ENCODE results near the gene CRYAA. TPM values are rescaled to one million over a fixed set of nuclear protein-coding genes. Genes with fewer than 3 reads are reported as not detected.

Gene CRYAA
- total and polyA plus RNA-seq, 2 experiments from 2014 or later, result not detected

- Histone ChIP-seq H3K27me3 (no peaks in the 10 kb centered on the region), H3K4me3 (no peak overlapping the region), H3K9me3 (ENCODE audit: low read depth) (no peaks in the 10 kb centered on the region), H3K27ac (no peak overlapping the region), H3K4me1 (ENCODE audit: low read depth) (no peaks in the 10 kb centered on the region), H3K36me3 (no peaks in the 10 kb centered on the region)
- TF ChIP-seq CTCF (IDR thresholded peaks at IDR 0.05; ENCODE audit: low read depth, low read length), result no peak
- no peak for DNase-seq (ENCODE audit: low read depth in 1 of 2, low spot score in 1 of 2)
These were observed 18.9 kb downstream of the CRYAA start for GRCh38 chr21:43187715-43188114.

- no peak overlapping the region for H3K27ac ChIP-seq
- H3K36me3 ChIP-seq, result no peaks in the 10 kb centered on the region
- H3K9me3 ChIP-seq (ENCODE audit: low read depth), result no peaks in the 10 kb centered on the region
- no peak for DNase-seq (ENCODE audit: low read depth in 1 of 2, low spot score in 1 of 2)
- no peak for TF ChIP-seq CTCF (IDR thresholded peaks at IDR 0.05; ENCODE audit: low read depth, low read length)
- H3K4me1 ChIP-seq (ENCODE audit: low read depth), result no peaks in the 10 kb centered on the region
- no peak overlapping the region for H3K4me3 ChIP-seq
- H3K27me3 ChIP-seq, result no peaks in the 10 kb centered on the region
These were observed 19.4 kb downstream of the CRYAA start for GRCh38 chr21:43188181-43188580.

GRCh38 chr21:43188592-43189210 lies 19.9 kb downstream of the CRYAA start:
- Histone ChIP-seq H3K36me3 (no peaks in the 10 kb centered on the region), H3K27ac (no peak overlapping the region), H3K27me3 (no peaks in the 10 kb centered on the region), H3K4me3 (no peak overlapping the region), H3K9me3 (ENCODE audit: low read depth) (no peaks in the 10 kb centered on the region), H3K4me1 (ENCODE audit: low read depth) (no peaks in the 10 kb centered on the region)
- no peak for TF ChIP-seq CTCF (IDR thresholded peaks at IDR 0.05; ENCODE audit: low read depth, low read length)
- DNase-seq (ENCODE audit: low read depth in 1 of 2, low spot score in 1 of 2), result no peak

GRCh38 chr21:43189936-43190335 lies 21.1 kb downstream of the CRYAA start:
- H3K27ac ChIP-seq, result no peak overlapping the region
- no peak overlapping the region for H3K4me3 ChIP-seq
- no peaks in the 10 kb centered on the region for H3K9me3 ChIP-seq (ENCODE audit: low read depth)
- no peaks in the 10 kb centered on the region for H3K36me3 ChIP-seq
- no peak for DNase-seq (ENCODE audit: low read depth in 1 of 2, low spot score in 1 of 2)
- H3K27me3 ChIP-seq, result no peaks in the 10 kb centered on the region
- H3K4me1 ChIP-seq (ENCODE audit: low read depth), result peaks cover 3% of the 10 kb centered on the region
- TF ChIP-seq CTCF (IDR thresholded peaks at IDR 0.05; ENCODE audit: low read depth, low read length), result no peak

GRCh38 chr21:43190544-43190943 lies 21.7 kb downstream of the CRYAA start:
- no peak for DNase-seq (ENCODE audit: low read depth in 1 of 2, low spot score in 1 of 2)
- Histone ChIP-seq H3K9me3 (ENCODE audit: low read depth) (no peaks in the 10 kb centered on the region), H3K27me3 (no peaks in the 10 kb centered on the region), H3K36me3 (no peaks in the 10 kb centered on the region), H3K4me3 (no peak overlapping the region), H3K4me1 (ENCODE audit: low read depth) (peaks cover 9% of the 10 kb centered on the region), H3K27ac (no peak overlapping the region)
- no peak for TF ChIP-seq CTCF (IDR thresholded peaks at IDR 0.05; ENCODE audit: low read depth, low read length)
